GM12878 (cell line): ENCODE data around the gene DBNDD2. TPM values are rescaled to one million over a fixed set of nuclear protein-coding genes. Genes with fewer than 3 reads are reported as not detected.

Source experiments
- ATAC-seq: fragments of 200-7000 bp; cut with Tn5 transposase; 3 replicates; pipeline ENCODE4 v1.9.1; 2020; ENCODE audit warnings: mild to moderate bottlenecking, moderate library complexity
- BruUV-seq: library from RNA; stranded (reverse); fragments of 400-500 nt; replicated peaks from 2 replicates; lab custom pipeline; 2021; lab: Mats Ljungman, UMichigan
- CTCF ChIA-PET: fragments of 300-600 bp; sonication (Branson Sonifier 250); formaldehyde crosslinking; extraction: SDS; loops from one replicate; lab custom pipeline; 2021; ENCODE audit warnings: inconsistent platforms; lab: Yijun Ruan, JAX
- POLR2A ChIA-PET: fragments of 350-600 bp; formaldehyde crosslinking; extraction: SDS; loops from one replicate; lab custom pipeline; 2021; ENCODE audit warnings: inconsistent platforms; lab: Charles Lee
- RAD21 ChIA-PET: fragments of 300-600 bp; sonication (Branson Sonifier 250); formaldehyde crosslinking; loops from one replicate; lab custom pipeline; 2023; ENCODE audit warnings: antibody characterized with exemption; ENCODE audit not compliant: unreplicated experiment; lab: Charles Lee
- SMC1A ChIA-PET: fragments of 300-600 bp; sonication (Branson Sonifier 250); formaldehyde crosslinking; loops from one replicate; lab custom pipeline; 2023; ENCODE audit not compliant: unreplicated experiment, uncharacterized antibody; lab: Charles Lee
- DNase-seq: peaks from one replicate; pipeline ENCODE4 v3.0.0-alpha.2; 2011; ENCODE audit warnings: low read depth, low spot score
- FAIRE-seq: peaks from 3 replicates; lab custom pipeline; 2011; peaks lifted over from hg19 to GRCh38; lab: Jason Lieb, UNC
- H2AFZ ChIP-seq: 2 replicates; pipeline ENCODE4 v1.6.0; 2011; ENCODE audit warnings: low read depth, low read length, control low read depth; ENCODE audit not compliant: control insufficient read depth
- H3K27ac ChIP-seq: 2 replicates; pipeline ENCODE4 v1.5.1; 2011; ENCODE audit warnings: control low read depth; ENCODE audit not compliant: control insufficient read depth, insufficient read depth
- H3K27me3 ChIP-seq, 2 experiments: replicated peaks in 1 of 2; 2 replicates each; pipeline versions ENCODE4 v1.6.0 to v1.6.1; 2011; ENCODE audit warnings: low read length in 1 of 2; ENCODE audit not compliant: control insufficient read depth in 2 of 2, insufficient read depth in 2 of 2
- H3K36me3 ChIP-seq, 2 experiments: 2 replicates each; pipeline ENCODE4 v1.5.1; 2011; ENCODE audit warnings: low read length in 1 of 2; ENCODE audit not compliant: control insufficient read depth in 2 of 2, insufficient read depth in 2 of 2
- H3K4me1 ChIP-seq: 2 replicates; pipeline ENCODE4 v1.6.1; 2011; ENCODE audit warnings: mild to moderate bottlenecking, low read length, moderate library complexity, mixed read lengths; ENCODE audit not compliant: control insufficient read depth, insufficient read depth
- H3K4me2 ChIP-seq: 2 replicates; pipeline ENCODE4 v1.6.0; 2011; ENCODE audit warnings: control low read depth; ENCODE audit not compliant: control insufficient read depth, insufficient read depth
- H3K4me3 ChIP-seq: fragments of 200-600 bp; sonication (generic); 2 replicates; pipeline ENCODE4 v1.5.1; 2016
- H3K79me2 ChIP-seq: 2 replicates; pipeline ENCODE4 v1.6.0; 2011; ENCODE audit warnings: low read length; ENCODE audit not compliant: control insufficient read depth, insufficient read depth
- H3K9ac ChIP-seq: 2 replicates; pipeline ENCODE4 v1.8.0; 2011; ENCODE audit warnings: low read length, control low read depth, mixed read lengths; ENCODE audit not compliant: control insufficient read depth, insufficient read depth
- H3K9me3 ChIP-seq: replicated peaks from 3 replicates; pipeline ENCODE4 v1.5.1; 2011; ENCODE audit warnings: mild to moderate bottlenecking, low read length; ENCODE audit not compliant: control insufficient read depth, insufficient read depth
- H4K20me1 ChIP-seq: 2 replicates; pipeline ENCODE4 v1.6.0; 2011; ENCODE audit not compliant: control insufficient read depth, insufficient read depth
- HDAC6 ChIP-seq: fragments of 200-600 bp; sonication (generic); IDR thresholded peaks from one replicate; pipeline ENCODE4 v1.8.0; 2017; ENCODE audit warnings: antibody characterized with exemption; ENCODE audit not compliant: unreplicated experiment
- JUNB ChIP-seq: IDR thresholded peaks from 2 replicates; pipeline ENCODE4 v1.6.1; 2016; ENCODE audit warnings: antibody characterized with exemption, mild to moderate bottlenecking
- KDM1A ChIP-seq: fragments of 200-600 bp; sonication (generic); IDR thresholded peaks from 2 replicates; pipeline ENCODE4 v1.6.1; 2016; ENCODE audit warnings: borderline replicate concordance
- NR2C2 ChIP-seq: IDR thresholded peaks from 2 replicates; pipeline ENCODE4 v1.6.1; 2011; ENCODE audit warnings: borderline replicate concordance, low read depth; ENCODE audit not compliant: control insufficient read depth, insufficient read length
- NR2F1 ChIP-seq: fragments of 450-650 bp; conservative IDR thresholded peaks from 2 replicates; pipeline ENCODE4 v1.6.1; 2017; ENCODE audit warnings: mild to moderate bottlenecking
- PAX5 ChIP-seq: IDR thresholded peaks from 2 replicates; pipeline ENCODE4 v1.6.1; 2011; ENCODE audit warnings: low read depth, low read length, borderline replicate concordance
- RAD21 ChIP-seq: IDR thresholded peaks from 2 replicates; pipeline ENCODE4 v1.6.1; 2011; ENCODE audit warnings: mild to moderate bottlenecking, low read depth, low read length, moderate library complexity; ENCODE audit not compliant: insufficient read depth
- TARDBP ChIP-seq: IDR thresholded peaks from 2 replicates; pipeline ENCODE4 v1.6.1; 2016; ENCODE audit warnings: borderline replicate concordance
- WRNIP1 ChIP-seq: IDR thresholded peaks from 2 replicates; pipeline ENCODE4 v1.6.1; 2011; ENCODE audit warnings: low read depth, low read length, improper control_type of control experiment, borderline replicate concordance
- YY1 ChIP-seq: IDR thresholded peaks from 2 replicates; pipeline ENCODE4 v1.6.1; 2011; ENCODE audit warnings: low read depth, mild to moderate bottlenecking, low read length
- WGBS: methylation state at CpG from one replicate; pipeline ENCODE4 v1.1.6; 2016; ENCODE audit warnings: low lambda C conversion rate; ENCODE audit not compliant: insufficient replicate concordance, insufficient coverage; ENCODE audit errors: missing lambda C conversion rate; 5-methylcytosine and 5-hydroxymethylcytosine counted together
- in situ Hi-C: fragments of 300-500 bp; cut with MboI; formaldehyde crosslinking; loops from 9 replicates; pipeline ENCODE4 v1.14.3; 2018; ENCODE audit warnings: mixed read lengths
- intact Hi-C: fragments of 100-400 bp; cut with micrococcal nuclease; formaldehyde crosslinking; loops from one replicate; pipeline ENCODE4 v1.14.2; 2022; ENCODE audit not compliant: unreplicated experiment
- polyA plus RNA-seq, 11 experiments: library from polyadenylated mRNA; depleted of rRNA in 4 of 11; unstranded in 6 of 11; stranded (reverse) in 5 of 11; fragments of >200 nt; fragmentation: Nextera tagmentation in 4 of 11; fragmentation: Illumina TruSeq in 1 of 11; extraction: Ambion mirVana in 4 of 11; extraction: Trizol in 1 of 11; gene quantifications; 1 replicate in 1 of 11; 2 replicates in 10 of 11; pipeline versions ENCODE4 v1.2.1 to v1.2.3, GENCODE V29; 2011 to 2016; ENCODE audit warnings: inconsistent platforms in 2 of 11, missing spikeins in 2 of 11, low read depth in 1 of 11
- total RNA-seq, 4 experiments: library from RNA; depleted of rRNA in 3 of 4; stranded (reverse); fragments of >200 nt in 3 of 4; fragmentation: Illumina TruSeq in 1 of 4; extraction: Trizol in 1 of 4; gene quantifications; 2 replicates each; pipeline versions ENCODE4 v1.2.1 to v1.2.3, GENCODE V29; 2013 to 2021
- TF ChIP-seq, protein P1 (sequence below): IDR thresholded peaks from 2 replicates; pipeline ENCODE4 v1.6.1; 2012; ENCODE audit warnings: low read length, inconsistent platforms
- TF ChIP-seq, protein P2 (sequence below): IDR thresholded peaks from 2 replicates; pipeline ENCODE4 v1.6.1; 2012; ENCODE audit warnings: low read depth, low read length, improper control_type of control experiment

The DBNDD2 gene
- total and polyA plus RNA-seq, 10 of the 15 experiments (the other 5 are each of a cell fraction or from before 2014, with no cell fraction given): 0.17 to 5.7 (median 0.49) TPM; not detected in 1

DNA sequence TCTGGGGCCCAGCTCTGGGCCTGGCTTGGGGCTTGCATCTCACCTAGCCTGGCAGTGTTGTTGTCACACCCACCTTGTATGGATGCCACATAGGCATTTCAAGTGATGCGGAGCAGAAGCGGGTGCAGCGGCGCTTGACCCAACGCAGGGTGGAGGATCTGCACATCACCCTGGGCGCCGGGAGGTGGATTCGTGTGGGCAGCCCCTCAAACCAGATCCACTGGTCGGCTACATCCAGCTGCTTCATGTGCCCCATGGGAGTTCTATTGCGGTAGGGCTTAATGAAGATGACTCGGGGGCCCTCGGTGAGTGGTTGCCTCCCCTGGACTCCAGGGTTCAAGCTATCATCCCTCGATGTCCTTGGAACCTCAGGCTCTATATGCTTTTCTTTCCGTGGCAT is 33.1 kb upstream of the DBNDD2 start:
- WGBS: 93% methylated on average over 14 of the region's 14 CpGs
- no peaks in the 10 kb centered on the region for H3K27me3 ChIP-seq
- H3K4me3 ChIP-seq: no peak overlapping the region
- no peak for ATAC-seq
- ChIA-PET CTCF (interaction anchor here (1.4 to 19.4 kb wide), 9 partner anchors 13 to 79 kb away, joined by 3 to 685 read pairs (median 24); partner anchors contain the start of genes PIGT and SYS1), POLR2A (interaction anchor here (0.9 to 2.5 kb wide), 2 partner anchors 41 to 62 kb away, joined by 3 to 8 read pairs; partner anchors contain the start of gene PIGT), RAD21 (interaction anchor here (2.0 to 17.6 kb wide), 4 partner anchors 12 to 75 kb away, joined by 8 to 394 read pairs (median 21); partner anchors contain the start of gene SYS1), SMC1A (interaction anchor here (1.2 to 19.8 kb wide), 8 partner anchors 12 to 396 kb away, joined by 3 to 440 read pairs (median 7); partner anchors contain the start of gene SYS1)
- H4K20me1 ChIP-seq: no peaks in the 10 kb centered on the region
- H2AFZ ChIP-seq: no peak overlapping the region
- no peak overlapping the region for H3K9ac ChIP-seq
- intact Hi-C loops: loop anchor here (1.0 kb wide), 1 partner anchor 62 kb away; no protein-coding TSS in a partner anchor
- no peaks in the 10 kb centered on the region for H3K9me3 ChIP-seq
- no peaks in the 10 kb centered on the region for H3K36me3 ChIP-seq
- peaks cover 6% of the 10 kb centered on the region for H3K4me1 ChIP-seq
- H3K79me2 ChIP-seq: no peaks in the 10 kb centered on the region
- no TSS peak for BruUV-seq
- no peak overlapping the region for H3K4me2 ChIP-seq
- no peak for FAIRE-seq
- TF ChIP-seq WRNIP1 (no peak), HDAC6 (no peak), KDM1A (no peak), YY1 (no peak), NR2C2 (no peak), JUNB (no peak), PAX5 (no peak), TARDBP (no peak), NR2F1 (no peak), RAD21 (no peak)
- TF ChIP-seq, protein P1, sequence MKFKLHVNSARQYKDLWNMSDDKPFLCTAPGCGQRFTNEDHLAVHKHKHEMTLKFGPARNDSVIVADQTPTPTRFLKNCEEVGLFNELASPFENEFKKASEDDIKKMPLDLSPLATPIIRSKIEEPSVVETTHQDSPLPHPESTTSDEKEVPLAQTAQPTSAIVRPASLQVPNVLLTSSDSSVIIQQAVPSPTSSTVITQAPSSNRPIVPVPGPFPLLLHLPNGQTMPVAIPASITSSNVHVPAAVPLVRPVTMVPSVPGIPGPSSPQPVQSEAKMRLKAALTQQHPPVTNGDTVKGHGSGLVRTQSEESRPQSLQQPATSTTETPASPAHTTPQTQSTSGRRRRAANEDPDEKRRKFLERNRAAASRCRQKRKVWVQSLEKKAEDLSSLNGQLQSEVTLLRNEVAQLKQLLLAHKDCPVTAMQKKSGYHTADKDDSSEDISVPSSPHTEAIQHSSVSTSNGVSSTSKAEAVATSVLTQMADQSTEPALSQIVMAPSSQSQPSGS: no peak
- TF ChIP-seq, protein P2, sequence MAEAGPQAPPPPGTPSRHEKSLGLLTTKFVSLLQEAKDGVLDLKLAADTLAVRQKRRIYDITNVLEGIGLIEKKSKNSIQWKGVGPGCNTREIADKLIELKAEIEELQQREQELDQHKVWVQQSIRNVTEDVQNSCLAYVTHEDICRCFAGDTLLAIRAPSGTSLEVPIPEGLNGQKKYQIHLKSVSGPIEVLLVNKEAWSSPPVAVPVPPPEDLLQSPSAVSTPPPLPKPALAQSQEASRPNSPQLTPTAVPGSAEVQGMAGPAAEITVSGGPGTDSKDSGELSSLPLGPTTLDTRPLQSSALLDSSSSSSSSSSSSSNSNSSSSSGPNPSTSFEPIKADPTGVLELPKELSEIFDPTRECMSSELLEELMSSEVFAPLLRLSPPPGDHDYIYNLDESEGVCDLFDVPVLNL: no peak
- TF ChIP-seq, all 136 proteins: peak for 0
- H3K27ac ChIP-seq: no peak overlapping the region
- no peak for DNase-seq
- in situ Hi-C loops: loop anchor here (5.0 kb wide), 1 partner anchor 62 kb away; no protein-coding TSS in a partner anchor
